MM.1S (cell line): ENCODE results near the gene TCAIM.

Experiments
- DNase-seq: peaks from one replicate; pipeline ENCODE4 v3.0.0-alpha.2; 2015
- H2AFZ ChIP-seq: fragments of 300-600 bp; sonication (generic); 2 replicates; pipeline ENCODE4 v1.6.0; 2016; ENCODE audit warnings: antibody characterized with exemption, low read length
- H3F3A ChIP-seq: fragments of 300-600 bp; sonication (generic); 2 replicates; pipeline ENCODE4 v1.6.1; 2016; ENCODE audit warnings: mild to moderate bottlenecking, antibody characterized with exemption, low read length, moderate library complexity, mixed read lengths; ENCODE audit not compliant: insufficient read depth
- H3K27ac ChIP-seq: fragments of 300-600 bp; sonication (generic); 2 replicates; pipeline ENCODE4 v1.5.1; 2016; ENCODE audit warnings: mild to moderate bottlenecking, low read length
- H3K27me3 ChIP-seq: fragments of 300-600 bp; sonication (generic); replicated peaks from 2 replicates; pipeline ENCODE4 v1.6.0; 2016; ENCODE audit warnings: low read length; ENCODE audit not compliant: insufficient read depth
- H3K36me3 ChIP-seq: fragments of 300-600 bp; sonication (generic); replicated peaks from 2 replicates; pipeline ENCODE4 v1.6.1; 2016; ENCODE audit warnings: mild to moderate bottlenecking, low read length, mixed read lengths; ENCODE audit not compliant: insufficient read depth
- H3K4me1 ChIP-seq: fragments of 300-600 bp; sonication (generic); 2 replicates; pipeline ENCODE4 v1.6.1; 2016; ENCODE audit warnings: low read length, mixed read lengths
- H3K4me2 ChIP-seq: fragments of 300-600 bp; sonication (generic); 2 replicates; pipeline ENCODE4 v1.6.0; 2016; ENCODE audit warnings: low read depth, low read length
- H3K4me3 ChIP-seq: fragments of 300-600 bp; sonication (generic); 2 replicates; pipeline ENCODE4 v1.5.1; 2016; ENCODE audit warnings: low read length, mixed read lengths
- H3K79me2 ChIP-seq: fragments of 300-600 bp; sonication (generic); 2 replicates; pipeline ENCODE4 v1.6.1; 2016; ENCODE audit warnings: mixed run types, low read length, mixed read lengths
- H3K9ac ChIP-seq: fragments of 300-600 bp; sonication (generic); 2 replicates; pipeline ENCODE4 v1.6.1; 2016; ENCODE audit warnings: low read length, mixed read lengths
- H3K9me2 ChIP-seq: fragments of 300-600 bp; sonication (generic); replicated peaks from 2 replicates; pipeline ENCODE4 v1.6.1; 2016; ENCODE audit warnings: mild to moderate bottlenecking, low read length, mixed read lengths; ENCODE audit not compliant: insufficient read depth
- H3K9me3 ChIP-seq: fragments of 300-600 bp; sonication (generic); replicated peaks from 2 replicates; pipeline ENCODE4 v1.6.1; 2016; ENCODE audit warnings: mild to moderate bottlenecking, low read length, mixed read lengths; ENCODE audit not compliant: insufficient read depth
- H4K20me1 ChIP-seq: fragments of 300-600 bp; sonication (generic); 2 replicates; pipeline ENCODE4 v1.6.1; 2016; ENCODE audit warnings: mild to moderate bottlenecking, low read length, moderate library complexity, mixed read lengths; ENCODE audit not compliant: insufficient read depth
- EZH2 ChIP-seq: fragments of 300-600 bp; sonication (generic); optimal IDR thresholded peaks from 2 replicates; pipeline ENCODE3; 2017; ENCODE audit warnings: low read depth, mild to moderate bottlenecking, antibody characterized with exemption, low read length, mixed read lengths
- EZH2phosphoT487 ChIP-seq: fragments of 300-600 bp; sonication (generic); IDR thresholded peaks from 2 replicates; pipeline ENCODE4 v1.6.1; 2018; ENCODE audit warnings: antibody characterized with exemption, low read length
- TF ChIP-seq, protein P1 (sequence below): fragments of 300-600 bp; sonication (generic); IDR thresholded peaks from 2 replicates; pipeline ENCODE4 v1.5.1; 2016; ENCODE audit warnings: antibody characterized with exemption, low read length, mixed read lengths

The TCAIM gene

DNA sequence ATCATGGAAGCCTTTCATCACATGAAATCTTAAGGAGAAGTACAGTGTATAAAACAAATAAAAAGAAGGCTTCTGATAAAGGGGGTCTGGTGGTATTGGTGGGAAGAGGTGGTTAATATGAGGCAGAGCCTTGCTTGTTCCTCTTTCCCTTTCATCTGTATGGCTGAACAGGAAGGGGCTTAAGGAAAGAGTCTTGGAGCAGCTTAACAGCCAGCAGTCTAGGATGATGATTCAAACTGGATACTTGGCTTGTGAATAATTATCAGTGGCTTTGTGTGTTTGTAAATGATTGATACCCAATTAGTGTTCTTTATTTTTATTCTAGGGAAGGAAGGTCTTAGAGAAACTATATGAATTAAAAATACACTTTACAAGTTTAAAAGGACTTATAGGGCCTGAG is 29.1 kb upstream of the TCAIM start:
- Histone ChIP-seq H3K9ac (no peak overlapping the region), H3K9me3 (no peaks in the 10 kb centered on the region), H3K36me3 (no peaks in the 10 kb centered on the region), H3F3A (no peaks in the 10 kb centered on the region), H3K27me3 (no peaks in the 10 kb centered on the region), H4K20me1 (no peaks in the 10 kb centered on the region), H3K27ac (no peak overlapping the region), H3K79me2 (no peaks in the 10 kb centered on the region), H3K4me3 (no peak overlapping the region), H3K4me1 (no peaks in the 10 kb centered on the region), H2AFZ (no peak overlapping the region), H3K4me2 (no peak overlapping the region), H3K9me2 (no peaks in the 10 kb centered on the region)
- no peak for DNase-seq
- TF ChIP-seq, protein P1, sequence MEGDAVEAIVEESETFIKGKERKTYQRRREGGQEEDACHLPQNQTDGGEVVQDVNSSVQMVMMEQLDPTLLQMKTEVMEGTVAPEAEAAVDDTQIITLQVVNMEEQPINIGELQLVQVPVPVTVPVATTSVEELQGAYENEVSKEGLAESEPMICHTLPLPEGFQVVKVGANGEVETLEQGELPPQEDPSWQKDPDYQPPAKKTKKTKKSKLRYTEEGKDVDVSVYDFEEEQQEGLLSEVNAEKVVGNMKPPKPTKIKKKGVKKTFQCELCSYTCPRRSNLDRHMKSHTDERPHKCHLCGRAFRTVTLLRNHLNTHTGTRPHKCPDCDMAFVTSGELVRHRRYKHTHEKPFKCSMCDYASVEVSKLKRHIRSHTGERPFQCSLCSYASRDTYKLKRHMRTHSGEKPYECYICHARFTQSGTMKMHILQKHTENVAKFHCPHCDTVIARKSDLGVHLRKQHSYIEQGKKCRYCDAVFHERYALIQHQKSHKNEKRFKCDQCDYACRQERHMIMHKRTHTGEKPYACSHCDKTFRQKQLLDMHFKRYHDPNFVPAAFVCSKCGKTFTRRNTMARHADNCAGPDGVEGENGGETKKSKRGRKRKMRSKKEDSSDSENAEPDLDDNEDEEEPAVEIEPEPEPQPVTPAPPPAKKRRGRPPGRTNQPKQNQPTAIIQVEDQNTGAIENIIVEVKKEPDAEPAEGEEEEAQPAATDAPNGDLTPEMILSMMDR, result no peak
- no peak for TF ChIP-seq EZH2phosphoT487
- no peak for TF ChIP-seq EZH2

DNA sequence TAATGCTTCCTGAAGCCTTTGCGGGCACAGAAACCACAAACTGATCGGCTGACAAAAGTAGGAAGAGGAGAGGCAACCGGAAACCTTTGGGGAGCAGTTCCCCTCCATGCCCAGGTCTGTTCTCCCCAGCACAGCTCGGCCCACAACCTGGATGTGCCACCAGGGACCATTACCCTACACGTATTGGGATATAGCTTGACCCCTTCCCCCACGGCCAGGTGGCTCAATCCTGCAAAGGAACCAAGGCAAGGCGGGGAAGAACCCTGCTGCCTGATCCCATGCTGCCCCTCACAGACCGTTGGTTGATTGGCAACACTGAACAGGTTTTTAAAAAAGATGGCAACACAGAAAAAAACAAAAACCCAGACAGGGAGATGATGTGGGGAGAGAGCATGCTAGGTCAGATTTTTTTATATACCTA is 19.7 kb upstream of the TCAIM start:
- Histone ChIP-seq H3K4me1 (no peaks in the 10 kb centered on the region), H3F3A (no peaks in the 10 kb centered on the region), H3K9ac (no peak overlapping the region), H2AFZ (no peak overlapping the region), H3K4me3 (no peak overlapping the region), H3K36me3 (no peaks in the 10 kb centered on the region), H3K9me2 (no peaks in the 10 kb centered on the region), H3K79me2 (no peaks in the 10 kb centered on the region), H3K27me3 (no peaks in the 10 kb centered on the region), H4K20me1 (no peaks in the 10 kb centered on the region), H3K9me3 (no peaks in the 10 kb centered on the region), H3K27ac (no peak overlapping the region), H3K4me2 (no peak overlapping the region)
- no peak for DNase-seq
- TF ChIP-seq EZH2phosphoT487 (no peak), EZH2 (no peak)
- TF ChIP-seq, protein P1, result no peak

DNA sequence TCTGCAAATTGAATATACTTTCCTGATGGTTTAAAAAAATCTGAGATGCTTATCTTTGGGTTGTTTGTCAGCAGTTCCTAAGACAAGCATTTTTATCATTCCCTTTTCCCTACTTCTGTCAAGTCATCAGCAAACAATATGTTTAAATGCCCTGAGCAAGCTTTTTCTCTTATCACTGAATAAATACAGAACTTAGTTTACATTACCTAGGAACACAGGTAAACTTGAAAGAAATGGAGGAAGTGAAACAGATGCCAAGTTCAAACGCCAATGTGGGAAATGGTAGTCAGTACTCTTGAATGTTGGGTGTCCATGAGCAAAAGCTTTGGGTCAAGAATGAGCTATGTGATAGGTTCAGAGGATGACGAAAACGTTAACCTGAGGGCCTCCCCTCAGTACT is 17.2 kb upstream of the TCAIM start:
- no peak overlapping the region for H3K4me2 ChIP-seq
- no peak for TF ChIP-seq EZH2
- TF ChIP-seq, protein P1, result no peak
- no peak for TF ChIP-seq EZH2phosphoT487

More for the DNA sequence above, 17.2 kb upstream of the TCAIM start:
- Histone ChIP-seq H3K27ac (no peak overlapping the region), H2AFZ (no peak overlapping the region), H3K9me2 (no peaks in the 10 kb centered on the region), H4K20me1 (no peaks in the 10 kb centered on the region), H3K9ac (no peak overlapping the region), H3K4me1 (no peaks in the 10 kb centered on the region), H3F3A (no peaks in the 10 kb centered on the region), H3K4me3 (no peak overlapping the region), H3K9me3 (no peaks in the 10 kb centered on the region), H3K79me2 (no peaks in the 10 kb centered on the region), H3K36me3 (no peaks in the 10 kb centered on the region), H3K27me3 (no peaks in the 10 kb centered on the region)
- DNase-seq, result no peak
